OCI-LY7 (cell line): ENCODE measurements around the gene FZD7.

ENCODE experiments used
- CTCF ChIP-seq: fragments of 200-600 bp; sonication (generic); conservative IDR thresholded peaks from 2 replicates; pipeline ENCODE4 v1.5.1; 2014; ENCODE audit warnings: mild to moderate bottlenecking, antibody characterized with exemption, low read length, moderate library complexity, mixed read lengths
- EZH2phosphoT487 ChIP-seq: fragments of 200-600 bp; sonication (generic); IDR thresholded peaks from 2 replicates; pipeline ENCODE4 v1.6.1; 2018; ENCODE audit warnings: low read depth, borderline replicate concordance, mild to moderate bottlenecking, mixed run types, antibody characterized with exemption, low read length, moderate library complexity, mixed read lengths

GRCh38 chr2:202031246-202031951 is 2.3 kb upstream of the FZD7 start:
- TF ChIP-seq CTCF (no peak), EZH2phosphoT487 (no peak)
